Loucy (cell line): ENCODE results near the gene LMX1B.
"Not testable (repeated sequence)": the region's sequence is repeated elsewhere in the genome, so short reads cannot be mapped to it uniquely, and the experiment has no call there.

ENCODE experiments used
- H2AFZ ChIP-seq: fragments of 200-600 bp; sonication (generic); 2 replicates; pipeline ENCODE4 v1.6.0; 2016; ENCODE audit warnings: antibody characterized with exemption, mild to moderate bottlenecking, low read length, moderate library complexity
- H3F3A ChIP-seq: fragments of 200-600 bp; 2 replicates; pipeline ENCODE4 v1.6.0; 2016; ENCODE audit warnings: antibody characterized with exemption, low read depth, mild to moderate bottlenecking
- H3K27me3 ChIP-seq: fragments of 200-600 bp; sonication (generic); 2 replicates; pipeline ENCODE4 v1.6.1; 2014; ENCODE audit warnings: low read length, mild to moderate bottlenecking; ENCODE audit not compliant: insufficient read depth, poor library complexity, severe bottlenecking
- H3K36me3 ChIP-seq: fragments of 200-600 bp; sonication (generic); 2 replicates; pipeline ENCODE4 v1.6.1; 2016; ENCODE audit warnings: low read length; ENCODE audit not compliant: insufficient read depth
- H3K4me1 ChIP-seq: fragments of 200-600 bp; sonication (generic); 2 replicates; pipeline ENCODE4 v1.5.1; 2014; ENCODE audit warnings: low read length, mild to moderate bottlenecking; ENCODE audit not compliant: insufficient read depth, poor library complexity, severe bottlenecking
- H3K4me2 ChIP-seq: fragments of 200-600 bp; sonication (generic); 2 replicates; pipeline ENCODE4 v1.6.0; 2014; ENCODE audit warnings: antibody characterized with exemption, low read length, low read depth, mild to moderate bottlenecking; ENCODE audit not compliant: poor library complexity, severe bottlenecking
- H3K4me3 ChIP-seq: fragments of 200-600 bp; sonication (generic); 2 replicates; pipeline ENCODE4 v1.5.1; 2014; ENCODE audit warnings: low read length, mild to moderate bottlenecking, mixed read lengths; ENCODE audit not compliant: poor library complexity, severe bottlenecking
- H3K79me2 ChIP-seq: fragments of 200-600 bp; sonication (generic); 2 replicates; pipeline ENCODE4 v1.6.1; 2014; ENCODE audit warnings: low read length; ENCODE audit not compliant: insufficient read depth
- H3K9ac ChIP-seq: fragments of 200-600 bp; sonication (generic); 2 replicates; pipeline ENCODE4 v1.6.0; 2014; ENCODE audit warnings: mild to moderate bottlenecking, low read depth, low read length, moderate library complexity; ENCODE audit not compliant: poor library complexity, severe bottlenecking
- H3K9me2 ChIP-seq: fragments of 200-600 bp; sonication (generic); replicated peaks from 2 replicates; pipeline ENCODE4 v1.6.1; 2016; ENCODE audit warnings: low read depth, low read length, mixed read lengths
- H3K9me3 ChIP-seq: fragments of 200-600 bp; sonication (generic); 2 replicates; pipeline ENCODE4 v1.6.1; 2014; ENCODE audit warnings: mild to moderate bottlenecking, antibody characterized with exemption, low read length, low read depth; ENCODE audit not compliant: insufficient read depth
- H4K20me1 ChIP-seq: fragments of 200-600 bp; sonication (generic); 2 replicates; pipeline ENCODE4 v1.6.0; 2014; ENCODE audit warnings: antibody characterized with exemption, low read length, mild to moderate bottlenecking; ENCODE audit not compliant: insufficient read depth, poor library complexity, severe bottlenecking
- EZH2phosphoT487 ChIP-seq: fragments of 200-600 bp; IDR thresholded peaks from 2 replicates; pipeline ENCODE4 v1.6.1; 2018; ENCODE audit warnings: antibody characterized with exemption, mild to moderate bottlenecking, moderate library complexity, borderline replicate concordance
- TF ChIP-seq, protein P1 (sequence below): fragments of 200-600 bp; sonication (generic); conservative IDR thresholded peaks from 2 replicates; pipeline ENCODE4 v1.5.1; 2014; ENCODE audit warnings: mild to moderate bottlenecking, antibody characterized with exemption, low read length

The LMX1B gene

DNA sequence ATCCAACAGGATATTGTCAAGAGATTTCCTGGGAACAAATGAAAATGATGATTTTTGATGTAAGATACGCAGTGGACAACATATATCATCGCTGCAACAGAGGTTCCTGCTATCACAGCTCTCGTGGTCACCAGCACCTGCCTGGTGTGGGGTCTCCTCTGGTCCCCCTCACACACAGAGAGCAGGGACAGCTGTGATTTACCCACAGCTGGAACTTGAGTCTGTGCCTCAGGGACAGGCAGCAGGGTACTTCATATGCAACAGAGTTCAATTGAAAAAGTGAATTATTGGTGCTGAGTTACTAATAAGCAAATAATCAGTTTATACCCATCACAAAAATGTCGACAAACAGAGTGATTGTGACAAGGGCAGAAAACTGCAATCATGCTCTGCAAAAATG lies 93.4 kb downstream of the LMX1B start:
- peaks cover 15% of the 10 kb centered on the region for H3K4me1 ChIP-seq
- H3K79me2 ChIP-seq: no peaks in the 10 kb centered on the region
- H3F3A ChIP-seq: no peaks in the 10 kb centered on the region
- H3K9ac ChIP-seq: no peak overlapping the region
- no peaks in the 10 kb centered on the region for H3K36me3 ChIP-seq
- H3K4me2 ChIP-seq: no peak overlapping the region
- H4K20me1 ChIP-seq: no peaks in the 10 kb centered on the region
- H3K9me3 ChIP-seq: no peaks in the 10 kb centered on the region
- TF ChIP-seq EZH2phosphoT487: no peak
- TF ChIP-seq, protein P1, sequence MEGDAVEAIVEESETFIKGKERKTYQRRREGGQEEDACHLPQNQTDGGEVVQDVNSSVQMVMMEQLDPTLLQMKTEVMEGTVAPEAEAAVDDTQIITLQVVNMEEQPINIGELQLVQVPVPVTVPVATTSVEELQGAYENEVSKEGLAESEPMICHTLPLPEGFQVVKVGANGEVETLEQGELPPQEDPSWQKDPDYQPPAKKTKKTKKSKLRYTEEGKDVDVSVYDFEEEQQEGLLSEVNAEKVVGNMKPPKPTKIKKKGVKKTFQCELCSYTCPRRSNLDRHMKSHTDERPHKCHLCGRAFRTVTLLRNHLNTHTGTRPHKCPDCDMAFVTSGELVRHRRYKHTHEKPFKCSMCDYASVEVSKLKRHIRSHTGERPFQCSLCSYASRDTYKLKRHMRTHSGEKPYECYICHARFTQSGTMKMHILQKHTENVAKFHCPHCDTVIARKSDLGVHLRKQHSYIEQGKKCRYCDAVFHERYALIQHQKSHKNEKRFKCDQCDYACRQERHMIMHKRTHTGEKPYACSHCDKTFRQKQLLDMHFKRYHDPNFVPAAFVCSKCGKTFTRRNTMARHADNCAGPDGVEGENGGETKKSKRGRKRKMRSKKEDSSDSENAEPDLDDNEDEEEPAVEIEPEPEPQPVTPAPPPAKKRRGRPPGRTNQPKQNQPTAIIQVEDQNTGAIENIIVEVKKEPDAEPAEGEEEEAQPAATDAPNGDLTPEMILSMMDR: no peak
- H2AFZ ChIP-seq: no peak overlapping the region
- no peaks in the 10 kb centered on the region for H3K27me3 ChIP-seq
- no peak overlapping the region for H3K4me3 ChIP-seq
- no peaks in the 10 kb centered on the region for H3K9me2 ChIP-seq

DNA sequence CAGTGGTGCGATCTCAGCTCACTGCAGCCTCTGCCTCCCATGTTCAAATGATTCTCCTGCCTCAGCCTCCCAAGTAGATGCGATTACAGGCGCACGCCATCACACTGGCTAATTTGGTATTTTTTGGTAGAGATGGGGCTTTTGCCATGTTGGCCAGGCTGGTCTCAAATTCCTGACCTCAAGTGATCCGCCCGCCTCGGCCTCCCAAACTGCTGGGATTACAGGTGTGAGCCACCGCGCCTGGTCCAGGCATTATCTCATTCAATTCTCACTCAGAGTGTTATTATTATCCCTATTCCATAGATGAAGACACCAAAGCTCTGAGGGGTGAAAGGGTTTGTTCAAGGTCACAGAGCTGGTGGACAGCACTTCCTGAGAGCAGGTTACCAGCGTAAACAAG lies 94.0 kb downstream of the LMX1B start:
- H3K4me2 ChIP-seq, H3K79me2 ChIP-seq, H3K9me2 ChIP-seq, H3K4me3 ChIP-seq, H3K9me3 ChIP-seq, H3K36me3 ChIP-seq, H2AFZ ChIP-seq, H3K27me3 ChIP-seq, H3K9ac ChIP-seq, H4K20me1 ChIP-seq, H3F3A ChIP-seq: not testable (repeated sequence)
- peaks cover 13% of the 10 kb centered on the region for H3K4me1 ChIP-seq

DNA sequence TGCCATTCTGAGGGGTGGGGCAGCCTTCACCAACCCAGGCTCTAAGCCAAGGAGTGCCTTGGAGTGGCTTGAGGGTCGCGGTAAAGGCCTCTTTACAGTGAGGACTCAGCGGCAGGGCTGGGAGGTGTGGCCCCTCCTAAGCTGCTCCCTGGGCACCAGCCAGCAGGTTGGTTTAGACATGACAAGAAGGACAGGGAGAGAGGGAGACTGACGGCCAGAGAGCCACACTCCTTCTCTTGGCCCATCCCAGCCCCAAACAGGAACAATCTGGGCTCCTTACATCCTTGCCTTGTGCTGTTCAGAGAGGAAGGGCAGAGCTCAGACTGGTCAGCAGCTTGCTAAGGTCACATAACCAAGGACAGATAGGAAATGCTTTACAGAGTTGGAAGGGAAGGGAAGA lies 94.5 kb downstream of the LMX1B start:
- Histone ChIP-seq H3K36me3 (no peaks in the 10 kb centered on the region), H2AFZ (no peak overlapping the region), H3K4me3 (no peak overlapping the region), H3F3A (no peaks in the 10 kb centered on the region), H3K79me2 (no peaks in the 10 kb centered on the region), H3K27me3 (no peaks in the 10 kb centered on the region), H3K4me1 (peaks cover 8% of the 10 kb centered on the region), H4K20me1 (no peaks in the 10 kb centered on the region), H3K4me2 (no peak overlapping the region), H3K9ac (no peak overlapping the region), H3K9me3 (no peaks in the 10 kb centered on the region), H3K9me2 (no peaks in the 10 kb centered on the region)
- TF ChIP-seq, protein P1: no peak
- no peak for TF ChIP-seq EZH2phosphoT487

DNA sequence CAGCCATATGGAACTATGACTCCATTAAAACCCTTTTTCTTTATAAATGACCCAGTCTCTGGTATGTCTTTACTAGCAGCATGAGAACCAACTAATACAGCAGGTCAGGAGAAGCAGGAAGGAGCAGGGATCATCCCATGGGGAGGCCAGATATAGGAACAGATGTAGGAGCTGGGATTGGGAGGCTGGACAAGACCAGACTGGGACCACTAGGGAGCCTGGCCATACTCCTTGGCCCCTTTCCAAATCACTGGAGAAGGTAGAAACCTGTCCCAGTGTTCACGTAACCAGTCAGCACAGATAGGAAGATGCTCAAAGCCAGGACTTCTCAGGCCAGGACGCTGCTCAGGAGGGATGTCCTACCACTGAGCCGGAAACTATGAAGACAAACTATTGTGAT lies 95.5 kb downstream of the LMX1B start:
- Histone ChIP-seq H3K9me2 (no peaks in the 10 kb centered on the region), H3K9me3 (no peaks in the 10 kb centered on the region), H3K27me3 (no peaks in the 10 kb centered on the region), H3K36me3 (no peaks in the 10 kb centered on the region), H3F3A (no peaks in the 10 kb centered on the region), H3K4me1 (peaks cover 8% of the 10 kb centered on the region), H3K4me3 (no peak overlapping the region), H3K4me2 (no peak overlapping the region), H3K79me2 (no peaks in the 10 kb centered on the region), H2AFZ (no peak overlapping the region), H4K20me1 (no peaks in the 10 kb centered on the region), H3K9ac (no peak overlapping the region)
- TF ChIP-seq, protein P1: no peak
- TF ChIP-seq EZH2phosphoT487: no peak
